Measurements from ENCODE around the gene DPT.

The DPT gene

GRCh38 chr1:168735974-168736373 is 7.0 kb upstream of the DPT start:
- DNase-seq (ENCODE audit: low spot score) = no peak

DNA sequence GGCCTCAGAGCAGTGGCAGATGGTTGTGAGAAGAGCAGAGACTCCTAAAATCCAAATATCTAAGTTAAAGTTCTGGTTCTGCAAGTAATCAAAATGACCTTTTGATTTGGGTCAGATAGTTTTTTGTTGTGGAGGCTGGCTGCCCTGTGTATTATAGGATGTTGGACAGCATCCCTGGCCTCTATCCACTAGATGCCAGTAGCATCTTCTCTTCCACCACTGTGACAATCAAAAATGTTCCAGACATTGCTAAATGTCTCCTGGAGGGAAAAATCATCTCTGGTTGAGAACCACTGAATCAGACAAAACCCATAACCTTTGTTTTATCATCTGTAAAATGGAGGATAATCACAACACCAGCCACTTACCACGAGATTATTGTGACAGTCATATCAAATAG is 5.9 kb upstream of the DPT start:
- DNase-seq (ENCODE audit: low spot score) = no peak

GRCh38 chr1:168734271-168734670 is 5.3 kb upstream of the DPT start:
- DNase-seq (ENCODE audit: low spot score) = no peak

GRCh38 chr1:168733241-168733640 is 4.2 kb upstream of the DPT start:
- no peak for DNase-seq (ENCODE audit: low spot score)

DNA sequence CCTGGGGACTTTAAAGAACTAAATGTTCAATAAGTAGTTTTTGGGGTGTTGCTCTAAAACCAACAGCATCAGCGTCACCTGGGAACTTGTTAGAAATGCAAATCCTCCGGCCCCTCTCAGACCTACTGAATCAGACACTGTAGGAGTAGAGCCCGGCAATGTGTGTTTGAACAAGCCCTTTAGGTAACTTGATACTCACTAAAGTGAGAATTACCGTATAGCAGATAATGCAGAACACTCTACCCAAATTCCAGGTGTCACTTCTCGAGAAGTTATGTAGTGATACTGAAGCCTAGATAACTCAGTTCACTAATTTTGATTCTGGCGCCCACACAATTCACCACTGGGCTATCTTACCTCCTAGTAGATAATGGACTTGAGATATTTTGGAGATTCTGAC is 3.7 kb upstream of the DPT start:
- DNase-seq (ENCODE audit: low spot score) = no peak

DNA sequence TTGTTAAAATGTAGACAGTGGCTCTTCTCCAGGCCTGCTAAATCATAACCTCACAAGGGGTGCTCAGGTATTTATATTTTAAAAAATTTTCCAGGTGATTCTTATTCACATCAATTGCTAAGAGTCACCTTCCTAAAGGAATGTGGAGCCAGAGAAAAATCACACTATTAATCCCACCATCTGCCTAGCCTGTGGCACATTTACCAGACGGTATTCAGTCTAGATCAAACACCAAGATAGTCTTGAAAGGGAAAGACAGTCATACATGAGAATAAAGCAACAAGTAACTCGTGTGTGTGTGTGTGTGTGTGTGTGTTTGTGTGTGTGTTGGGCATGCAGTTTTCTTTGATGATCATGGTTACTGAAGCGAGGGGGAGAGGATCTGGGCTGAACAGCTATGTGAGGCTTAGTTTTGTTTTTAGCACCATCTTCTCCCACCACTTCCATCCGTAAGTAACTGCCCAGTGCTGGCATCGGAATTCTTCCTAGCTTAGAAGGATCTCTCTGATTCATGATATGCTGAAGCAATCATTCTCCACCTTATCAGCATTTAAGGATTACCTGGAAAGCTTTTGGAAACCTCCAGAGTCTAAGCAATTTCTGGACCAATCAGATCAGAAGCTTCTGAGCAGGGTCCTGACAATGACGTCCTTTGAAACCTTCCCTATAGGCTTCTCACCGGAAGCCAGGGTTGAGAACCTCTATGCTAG is 2.4 kb upstream of the DPT start:
- no peak for DNase-seq (ENCODE audit: low spot score)

DNA sequence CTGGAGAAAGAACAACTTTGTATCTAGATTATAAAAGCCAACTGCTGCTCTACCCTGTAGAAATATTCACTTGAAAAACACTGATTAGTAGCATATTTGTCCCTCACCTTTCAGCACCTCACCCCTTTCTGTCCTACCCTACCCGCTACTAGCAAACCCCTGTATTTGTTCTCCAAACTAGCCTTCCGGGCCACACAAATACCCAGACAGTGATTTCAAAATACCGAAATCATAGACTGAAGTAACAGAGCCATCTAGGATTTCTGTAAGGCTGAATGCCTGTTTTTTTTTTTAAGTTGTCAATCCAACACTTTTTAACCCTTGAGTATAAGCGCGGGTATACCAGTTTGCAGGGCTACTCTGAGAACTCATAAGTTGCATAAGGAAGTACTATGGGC is 398 bp upstream of the DPT start:
- DNase-seq (ENCODE audit: low spot score) = no peak

- DNase-seq (ENCODE audit: low spot score) = no peak
Observed at GRCh38 chr1:168726719-168727118, 2.3 kb downstream of the DPT start.

DNA sequence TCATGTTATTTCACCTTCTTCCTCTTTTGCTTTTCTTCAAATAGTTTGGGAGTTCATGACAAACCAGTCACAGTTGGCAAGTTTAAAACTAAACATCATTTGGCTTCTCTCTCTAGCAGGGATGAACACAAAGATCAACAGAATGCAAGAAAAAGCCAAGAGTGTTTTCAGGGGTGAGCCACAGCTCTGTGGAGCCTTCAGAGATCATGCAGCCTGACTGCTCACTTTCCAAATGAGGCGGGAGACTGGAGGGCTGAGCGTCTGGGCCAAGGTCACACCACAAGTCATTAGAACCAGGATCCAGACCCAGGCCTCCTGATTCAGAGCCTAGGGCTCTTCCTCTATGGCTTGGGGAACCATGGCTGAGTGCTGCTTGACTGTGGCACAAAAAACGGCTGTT is 2.7 kb downstream of the DPT start:
- no peak for DNase-seq (ENCODE audit: low spot score)

DNA sequence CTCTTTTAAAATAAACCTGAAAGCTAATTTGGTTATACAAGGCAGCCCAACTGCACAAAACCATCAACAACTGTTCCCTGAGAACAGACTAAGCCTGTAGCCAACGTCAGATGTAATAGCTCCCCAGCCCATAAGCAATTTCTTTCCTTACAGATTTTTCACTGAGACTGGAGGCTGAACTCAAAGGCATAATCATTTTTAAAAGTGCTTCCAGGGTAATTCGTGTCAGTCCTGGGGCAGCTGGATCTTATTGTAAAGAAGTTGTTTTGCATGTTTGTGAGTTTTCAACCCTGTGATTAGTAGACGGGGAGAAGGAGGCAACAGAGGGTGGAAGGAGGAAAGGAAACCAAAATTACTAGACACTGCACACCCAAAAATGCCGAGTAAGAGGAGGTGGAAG is 3.2 kb downstream of the DPT start:
- DNase-seq (ENCODE audit: low spot score) = no peak

DNA sequence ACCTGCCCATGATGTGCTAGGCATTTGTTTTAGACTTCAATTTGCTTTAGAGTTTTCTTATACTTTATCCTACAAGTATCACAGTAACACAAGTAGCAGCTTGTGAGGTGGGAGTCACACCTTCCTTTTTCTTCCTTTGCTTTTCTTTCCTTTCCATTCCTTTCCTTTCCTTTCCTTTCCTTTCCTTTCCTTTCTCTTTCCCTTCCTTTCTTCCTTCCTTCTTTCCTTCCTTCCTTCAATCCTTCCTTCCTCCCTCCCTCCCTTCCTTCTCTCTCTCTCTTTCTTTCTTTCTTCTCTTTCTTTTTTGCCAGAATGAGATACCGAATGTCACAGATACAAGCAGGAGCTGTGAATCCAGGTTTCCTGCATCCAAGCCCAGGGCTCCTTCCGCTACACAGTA is 3.9 kb downstream of the DPT start:
- no peak for DNase-seq (ENCODE audit: low spot score)

- DNase-seq (ENCODE audit: low spot score) = no peak
Observed at GRCh38 chr1:168723000-168723399, 6.0 kb downstream of the DPT start.

- DNase-seq (ENCODE audit: low spot score) = no peak
Observed at GRCh38 chr1:168720839-168721238, 8.2 kb downstream of the DPT start.

GRCh38 chr1:168719306-168720111 is 9.5 kb downstream of the DPT start:
- DNase-seq (ENCODE audit: low spot score) = no peak

GRCh38 chr1:168717906-168718891 is 10.8 kb downstream of the DPT start:
- no peak for DNase-seq (ENCODE audit: low spot score)

GRCh38 chr1:168714012-168714411 is 15.0 kb downstream of the DPT start:
- no peak for DNase-seq (ENCODE audit: low spot score)

GRCh38 chr1:168709405-168710363 is 19.3 kb downstream of the DPT start:
- no peak for DNase-seq (ENCODE audit: low spot score)

DNA sequence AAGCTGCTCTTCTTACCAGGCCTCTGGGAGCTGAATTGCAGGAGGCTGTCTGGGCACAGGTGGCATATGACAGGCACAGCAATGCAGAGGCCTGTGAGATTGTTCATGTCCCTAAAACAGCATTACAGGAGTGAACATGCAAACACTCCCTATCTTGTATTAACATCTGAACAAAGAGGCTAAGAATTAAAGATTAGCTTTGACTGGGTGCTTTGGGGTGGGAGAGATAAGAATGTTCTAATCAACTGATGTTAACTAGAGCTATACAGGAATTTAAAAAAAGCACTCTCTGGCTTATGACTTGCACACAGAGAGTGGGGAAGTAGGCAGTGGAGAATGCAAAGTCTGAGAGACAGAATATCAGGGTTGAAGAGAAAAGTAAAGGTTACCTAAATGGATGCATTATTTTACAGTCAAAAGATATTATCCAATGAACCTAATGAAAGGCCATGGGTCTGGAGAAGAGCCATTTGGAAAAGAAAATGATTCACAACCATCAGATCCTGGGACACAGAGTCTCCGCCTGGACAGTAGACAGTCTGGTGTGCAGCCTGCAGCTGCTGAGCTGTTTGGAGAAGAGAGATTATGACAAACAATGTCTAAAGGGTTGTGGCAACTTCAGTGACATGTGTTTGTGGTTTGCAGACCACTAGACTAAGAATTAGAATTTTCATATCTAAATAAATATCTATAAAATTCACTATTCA is 20.2 kb downstream of the DPT start:
- DNase-seq (ENCODE audit: low spot score) = no peak

- DNase-seq (ENCODE audit: low spot score) = no peak
Observed at GRCh38 chr1:168706391-168706992, 22.5 kb downstream of the DPT start.

DNA sequence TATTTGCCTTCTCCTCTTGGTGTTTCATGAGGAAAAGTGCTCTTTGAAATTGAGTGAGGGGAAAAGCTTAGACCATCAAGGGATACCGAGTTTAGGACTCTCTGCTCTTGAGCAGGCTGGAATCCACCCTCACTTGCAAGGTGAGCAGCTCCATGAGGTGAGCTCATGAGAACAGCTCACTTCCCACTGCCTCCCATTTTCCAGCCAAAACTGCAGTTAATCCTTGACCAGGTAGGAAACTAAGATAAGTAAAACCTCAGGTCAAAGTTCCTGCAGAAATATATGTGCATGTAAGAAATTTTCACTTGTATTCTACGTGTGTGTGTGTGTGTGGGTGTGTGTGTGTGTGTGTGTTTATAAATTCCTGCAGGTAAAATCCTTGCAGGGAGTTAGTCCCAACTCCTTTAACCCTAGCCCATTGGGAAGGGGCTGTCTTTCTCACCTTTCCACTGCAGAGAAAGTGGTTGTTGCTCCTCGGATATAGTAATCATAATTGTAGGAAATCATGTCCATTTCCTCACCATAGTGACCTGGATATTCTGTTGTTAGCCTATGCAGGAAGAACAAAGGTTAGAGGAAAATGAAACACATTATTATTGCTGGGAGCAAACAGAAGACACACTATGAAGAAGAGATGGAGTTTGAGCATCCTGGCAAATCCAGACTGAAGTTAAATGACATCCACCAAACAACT is 28.3 kb downstream of the DPT start:
- no peak for DNase-seq (ENCODE audit: low spot score)
